Activated CD4-positive, alpha-beta T cell treated with anti-CD3 and anti-CD28 coated beads, Interleukin-2, amount 10 ng/mL, durations not matched to agents 24 days and 14 days (primary cell): Measurements from ENCODE around the gene CXXC1. TPM values are rescaled to one million over a fixed set of nuclear protein-coding genes. Genes with fewer than 3 reads are reported as not detected.
A peak's percentile ranks its signal among the peaks of the same experiment; 100 is the strongest.
"Not testable (repeated sequence)": the region's sequence is repeated elsewhere in the genome, so short reads cannot be mapped to it uniquely, and the experiment has no call there.

Experiments
- DNase-seq: peaks from one replicate; pipeline ENCODE4 v3.0.0; 2022
- H3K27ac Mint-ChIP-seq: one replicate; pipeline ENCODE4 v1.8.0; 2022; ENCODE audit warnings: mild to moderate bottlenecking, mixed read lengths
- H3K27me3 Mint-ChIP-seq: one replicate; pipeline ENCODE4 v1.8.0; 2022; ENCODE audit warnings: mixed read lengths
- H3K36me3 Mint-ChIP-seq: one replicate; pipeline ENCODE4 v1.8.0; 2022; ENCODE audit warnings: low read depth, mild to moderate bottlenecking, mixed read lengths
- H3K4me1 Mint-ChIP-seq: one replicate; pipeline ENCODE4 v1.8.0; 2021; ENCODE audit warnings: mixed read lengths
- H3K4me3 Mint-ChIP-seq: one replicate; pipeline ENCODE4 v1.8.0; 2022; ENCODE audit warnings: mild to moderate bottlenecking, moderate library complexity, mixed read lengths
- H3K9me3 Mint-ChIP-seq: one replicate; pipeline ENCODE4 v1.8.0; 2021; ENCODE audit warnings: mixed read lengths
- intact Hi-C: fragments of 100-400 bp; cut with micrococcal nuclease; formaldehyde crosslinking; loops from one replicate; pipeline ENCODE4 v1.15.1; 2023
- total RNA-seq: library from RNA; stranded (reverse); gene quantifications from 2 replicates; pipeline ENCODE4 v1.2.3, GENCODE V29; 2022

Gene CXXC1
- 102 and 105 TPM in 2 replicates for total RNA-seq

DNA sequence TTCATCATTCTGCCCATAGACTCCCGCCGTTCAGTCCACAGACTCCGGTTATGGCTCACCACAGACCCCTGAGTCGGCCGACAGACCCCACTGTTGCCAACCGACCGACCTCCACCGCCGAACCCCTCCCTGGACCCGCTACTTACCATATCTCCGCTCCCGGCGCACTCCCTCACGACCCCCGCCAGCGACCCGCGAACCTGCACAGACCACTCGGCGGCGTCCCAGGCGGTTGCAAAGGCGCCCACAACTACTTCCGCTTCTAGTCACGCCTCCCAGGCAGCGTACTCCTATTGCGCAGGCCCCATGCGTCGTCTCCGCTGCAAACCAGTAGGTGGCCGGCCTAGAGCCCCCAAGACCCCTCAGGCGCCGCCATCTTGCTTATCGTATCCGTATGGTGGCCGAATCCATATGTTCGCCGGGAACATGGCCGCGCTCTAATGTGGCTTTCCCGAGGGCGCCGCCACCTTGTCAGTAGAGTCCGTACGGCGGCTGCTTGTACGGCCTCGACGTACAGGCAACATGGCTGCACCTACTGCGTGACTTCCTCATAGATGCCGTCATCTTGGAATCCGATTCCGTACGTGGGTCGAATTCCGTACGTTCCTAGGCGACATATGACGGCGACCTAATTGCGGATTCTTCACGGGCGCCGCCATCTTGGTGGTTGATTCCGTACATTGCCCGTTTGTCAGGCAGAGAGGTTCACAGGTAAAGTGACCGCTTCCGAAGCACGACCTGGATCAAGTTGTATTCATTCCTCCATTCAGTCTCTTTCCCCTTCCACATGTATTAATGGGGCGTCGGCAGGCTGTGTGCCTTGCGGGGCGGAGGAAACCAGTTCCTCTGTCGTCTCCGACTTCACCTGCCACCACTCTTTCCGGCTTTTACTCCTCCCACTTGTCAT lies at the start of gene CXXC1:
CXXC1 (minus strand) TSS at position 252 of the 907 bp plus-strand sequence; CDS start at position 149, 103 bp downstream.
- Mint-ChIP-seq H3K4me3 (peak within 1 kb of the TSS; percentile 96), H3K9me3 (no peaks in the 10 kb centered on the region), H3K36me3 (peaks cover 39% of the 10 kb centered on the region), H3K27me3 (no peaks in the 10 kb centered on the region), H3K4me1 (peaks cover 29% of the 10 kb centered on the region), H3K27ac (peak within 1 kb of the TSS; percentile 94)
- intact Hi-C loops, result loop anchor here (1.0 to 10.0 kb wide), 11 partner anchors 11 to 910 kb away; partner anchors contain the start of genes ACAA2, C18orf32, CFAP53 and ME2
- peak; percentile 98 for DNase-seq

DNA sequence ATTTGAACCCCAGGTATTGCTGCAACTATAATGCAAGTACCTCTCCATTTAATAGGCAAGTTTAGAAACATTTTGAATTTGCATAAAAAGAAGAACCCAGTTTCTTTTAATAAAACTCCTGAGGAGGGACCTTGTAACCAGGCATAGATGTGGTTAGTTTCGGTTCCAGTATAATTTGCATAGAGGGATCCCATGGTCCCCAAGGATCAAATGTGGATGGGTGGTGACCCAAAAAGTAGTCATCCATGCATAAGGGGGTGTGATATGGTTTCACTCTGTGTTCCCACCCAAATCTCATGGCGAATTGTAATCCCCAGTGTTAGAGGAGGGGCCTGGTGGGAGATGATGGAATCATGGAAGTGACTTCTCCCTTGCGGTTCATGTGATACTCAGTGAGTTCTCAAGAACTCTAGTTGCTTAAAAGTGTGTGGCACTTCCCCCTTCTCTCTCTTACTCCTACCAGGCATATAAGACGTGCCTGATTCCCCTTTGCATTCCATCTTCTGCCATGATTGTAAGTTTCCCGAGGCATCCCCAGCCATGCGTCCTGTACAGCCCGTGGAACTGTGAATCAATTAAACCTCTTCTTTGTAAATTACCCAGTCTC lies 47.2 kb upstream of the CXXC1 start:
- H3K27ac Mint-ChIP-seq, result no peak overlapping the region
- no peaks in the 10 kb centered on the region for H3K4me1 Mint-ChIP-seq
- H3K4me3 Mint-ChIP-seq, result no peak overlapping the region
- no peak for DNase-seq
- H3K9me3 Mint-ChIP-seq, result peaks cover 3% of the 10 kb centered on the region
- intact Hi-C loops, result no loop called here
- no peaks in the 10 kb centered on the region for H3K36me3 Mint-ChIP-seq
- peaks cover 12% of the 10 kb centered on the region for H3K27me3 Mint-ChIP-seq

DNA sequence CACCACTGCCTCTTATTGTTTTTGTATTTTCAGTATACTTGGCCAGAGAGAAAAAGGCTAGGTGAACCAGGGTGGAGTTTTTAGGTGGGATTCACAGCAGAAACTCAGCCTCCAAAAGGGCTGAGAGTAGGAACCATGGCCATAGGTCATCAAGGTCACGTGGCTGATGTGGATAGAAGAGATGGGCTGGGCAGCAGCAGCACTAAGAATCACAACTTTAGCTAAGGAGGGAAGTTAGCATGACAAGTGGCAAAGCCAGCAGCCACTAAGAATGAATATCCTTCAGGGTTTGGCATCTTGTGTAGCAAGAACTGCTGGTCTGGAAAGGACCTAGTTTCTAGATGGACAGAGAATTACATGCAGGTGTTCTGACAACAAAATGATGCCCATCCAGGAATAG lies 44.2 kb upstream of the CXXC1 start:
- no peaks in the 10 kb centered on the region for H3K36me3 Mint-ChIP-seq
- H3K4me3 Mint-ChIP-seq, result no peak overlapping the region
- peaks cover 3% of the 10 kb centered on the region for H3K9me3 Mint-ChIP-seq
- H3K27ac Mint-ChIP-seq, result no peak overlapping the region
- peaks cover 20% of the 10 kb centered on the region for H3K27me3 Mint-ChIP-seq
- no peak for DNase-seq
- intact Hi-C loops, result no loop called here
- no peaks in the 10 kb centered on the region for H3K4me1 Mint-ChIP-seq

DNA sequence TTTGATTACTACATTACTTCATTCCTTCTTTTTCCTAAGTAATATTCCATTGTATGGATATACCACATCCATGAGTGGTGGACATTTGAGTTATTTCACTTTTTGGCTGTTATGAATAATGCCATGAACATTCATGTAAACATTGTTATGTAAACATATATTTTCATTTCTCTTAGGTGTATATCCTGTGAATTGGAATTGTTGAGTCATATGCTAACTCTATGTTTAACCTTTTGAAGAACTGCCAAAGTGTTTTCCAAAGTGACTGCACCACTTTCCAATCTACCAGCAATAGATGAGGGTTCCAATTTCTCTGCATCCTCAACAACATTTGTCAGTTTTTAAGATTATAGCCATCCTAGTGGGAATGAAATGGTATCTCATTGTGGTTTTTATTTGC lies 42.7 kb upstream of the CXXC1 start:
- no peaks in the 10 kb centered on the region for H3K36me3 Mint-ChIP-seq
- no peak overlapping the region for H3K4me3 Mint-ChIP-seq
- H3K27me3 Mint-ChIP-seq, result peaks cover 23% of the 10 kb centered on the region
- peaks cover 3% of the 10 kb centered on the region for H3K9me3 Mint-ChIP-seq
- no peak overlapping the region for H3K27ac Mint-ChIP-seq
- no peaks in the 10 kb centered on the region for H3K4me1 Mint-ChIP-seq
- DNase-seq, result no peak
- intact Hi-C loops, result no loop called here

DNA sequence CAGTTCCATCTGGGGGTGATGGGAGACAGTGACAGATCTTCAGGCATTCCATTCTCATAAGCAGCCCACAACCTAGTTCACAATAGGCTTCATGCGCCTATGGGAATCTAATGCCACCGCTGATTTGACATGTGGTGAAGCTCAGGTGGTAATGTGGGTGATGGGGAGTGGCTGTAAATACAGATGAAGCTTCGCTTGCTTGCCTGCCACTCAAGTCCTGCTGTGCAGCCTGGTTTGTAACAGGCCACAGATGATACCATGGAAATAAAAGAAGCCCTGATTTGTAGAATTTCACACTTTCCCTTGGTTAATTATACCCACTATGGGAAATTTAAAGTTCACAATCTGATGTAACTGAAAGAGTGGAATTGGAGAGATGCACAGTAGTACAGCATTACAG lies 40.5 kb upstream of the CXXC1 start:
- peaks cover 25% of the 10 kb centered on the region for H3K27me3 Mint-ChIP-seq
- H3K9me3 Mint-ChIP-seq, result peaks cover 6% of the 10 kb centered on the region
- H3K4me3 Mint-ChIP-seq, result no peak overlapping the region
- intact Hi-C loops, result no loop called here
- DNase-seq, result no peak
- H3K4me1 Mint-ChIP-seq, result no peaks in the 10 kb centered on the region
- H3K27ac Mint-ChIP-seq, result no peak overlapping the region
- H3K36me3 Mint-ChIP-seq, result no peaks in the 10 kb centered on the region

DNA sequence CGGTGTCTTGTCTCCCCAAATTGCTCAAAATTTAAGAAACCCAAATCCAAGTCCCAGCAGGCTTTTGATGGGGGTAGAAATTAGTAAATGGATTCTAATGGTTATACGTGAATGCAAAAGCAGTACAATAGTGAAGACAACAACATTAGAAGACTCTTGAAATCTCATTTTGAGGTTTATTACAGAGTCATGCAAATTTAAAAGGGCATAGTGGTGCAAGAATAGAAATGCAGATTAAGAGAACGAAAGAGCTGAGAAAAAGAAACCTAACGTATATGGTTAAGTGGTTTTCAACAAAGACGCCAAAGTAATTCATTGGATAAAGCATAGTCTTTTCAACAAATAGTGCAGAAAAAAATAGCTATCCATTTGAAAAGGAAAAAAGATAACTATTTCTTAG lies 33.2 kb upstream of the CXXC1 start:
- H3K27me3 Mint-ChIP-seq, result peaks cover 2% of the 10 kb centered on the region
- H3K4me1 Mint-ChIP-seq, result peaks cover 16% of the 10 kb centered on the region
- peak overlapping the region; percentile 71 for H3K4me3 Mint-ChIP-seq
- peak overlapping the region; percentile 65 for H3K27ac Mint-ChIP-seq
- peaks cover 8% of the 10 kb centered on the region for H3K9me3 Mint-ChIP-seq
- no peak for DNase-seq
- intact Hi-C loops, result loop anchor here (5.0 kb wide), 1 partner anchor 37 kb away; no protein-coding TSS in a partner anchor
- no peaks in the 10 kb centered on the region for H3K36me3 Mint-ChIP-seq

DNA sequence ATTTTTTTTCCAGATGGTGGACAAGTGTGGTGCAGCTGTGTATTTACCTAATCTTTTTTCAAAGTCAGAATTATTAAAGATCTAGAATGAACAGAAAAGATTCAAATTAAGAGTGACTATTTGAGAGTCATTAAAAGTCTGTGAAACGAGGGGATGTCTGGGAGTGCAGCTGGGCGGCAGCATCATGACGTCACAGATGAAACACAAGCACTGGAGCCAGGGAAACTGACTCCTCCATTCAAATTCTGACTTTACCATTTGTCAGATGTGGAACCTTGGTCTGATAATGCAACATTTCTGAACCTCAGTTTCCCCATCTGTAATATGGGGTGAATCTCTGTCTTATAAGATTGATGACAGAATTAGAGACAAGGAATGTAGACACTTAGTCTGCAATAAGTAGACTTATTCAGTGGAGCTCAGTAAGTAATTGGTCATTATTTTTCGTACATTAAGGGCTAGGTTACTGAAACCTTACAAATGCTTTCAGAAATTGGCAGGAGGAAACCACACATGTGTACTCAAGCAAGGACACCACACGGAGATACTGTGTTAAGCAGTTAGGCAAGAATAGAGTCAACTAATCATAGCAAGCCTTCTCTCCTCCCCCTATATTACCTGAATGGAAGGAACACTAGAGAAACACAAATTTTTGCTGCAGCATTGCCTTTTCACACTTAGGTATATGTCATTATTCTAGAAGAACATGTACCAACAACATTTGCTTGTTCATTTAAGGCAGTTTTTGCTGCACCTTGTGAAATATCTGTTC lies 27.8 kb upstream of the CXXC1 start:
- Mint-ChIP-seq H3K4me1 (peaks cover 8% of the 10 kb centered on the region), H3K4me3 (no peak overlapping the region), H3K9me3 (peaks cover 5% of the 10 kb centered on the region), H3K36me3 (no peaks in the 10 kb centered on the region), H3K27ac (no peak overlapping the region), H3K27me3 (peaks cover 16% of the 10 kb centered on the region)
- DNase-seq, result no peak
- intact Hi-C loops, result no loop called here

DNA sequence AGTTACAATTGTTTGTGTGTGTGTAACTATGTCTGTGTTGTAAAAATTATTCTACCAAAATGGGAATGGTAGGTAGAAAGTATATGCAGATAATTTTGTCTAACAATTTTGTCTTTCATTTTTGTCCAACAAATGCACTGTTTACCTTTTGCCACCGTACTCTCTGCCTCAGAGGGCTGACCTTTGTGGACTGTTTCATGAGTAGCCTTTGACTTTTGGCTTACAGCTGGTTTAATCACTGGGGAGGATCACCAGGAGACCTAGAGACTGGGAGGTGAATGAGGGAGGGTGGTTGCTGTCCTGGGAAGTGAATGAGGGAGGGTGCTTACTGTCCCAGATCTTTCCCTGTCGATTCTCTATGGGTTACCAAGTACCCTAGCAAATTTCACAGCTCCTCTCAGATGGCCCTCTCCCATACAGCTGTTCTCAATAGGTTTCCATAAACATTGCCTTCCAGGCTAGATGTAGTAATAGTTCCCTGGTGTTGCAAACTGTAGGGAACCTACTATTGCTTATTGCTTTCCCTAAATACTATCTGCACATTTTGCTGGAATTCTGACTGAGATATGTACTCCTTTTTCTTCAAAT lies 26.5 kb upstream of the CXXC1 start:
- intact Hi-C loops, result no loop called here
- Mint-ChIP-seq H3K36me3 (no peaks in the 10 kb centered on the region), H3K27me3 (peaks cover 16% of the 10 kb centered on the region), H3K27ac (no peak overlapping the region), H3K4me3 (no peak overlapping the region), H3K9me3 (peaks cover 5% of the 10 kb centered on the region), H3K4me1 (peaks cover 3% of the 10 kb centered on the region)
- DNase-seq, result no peak

DNA sequence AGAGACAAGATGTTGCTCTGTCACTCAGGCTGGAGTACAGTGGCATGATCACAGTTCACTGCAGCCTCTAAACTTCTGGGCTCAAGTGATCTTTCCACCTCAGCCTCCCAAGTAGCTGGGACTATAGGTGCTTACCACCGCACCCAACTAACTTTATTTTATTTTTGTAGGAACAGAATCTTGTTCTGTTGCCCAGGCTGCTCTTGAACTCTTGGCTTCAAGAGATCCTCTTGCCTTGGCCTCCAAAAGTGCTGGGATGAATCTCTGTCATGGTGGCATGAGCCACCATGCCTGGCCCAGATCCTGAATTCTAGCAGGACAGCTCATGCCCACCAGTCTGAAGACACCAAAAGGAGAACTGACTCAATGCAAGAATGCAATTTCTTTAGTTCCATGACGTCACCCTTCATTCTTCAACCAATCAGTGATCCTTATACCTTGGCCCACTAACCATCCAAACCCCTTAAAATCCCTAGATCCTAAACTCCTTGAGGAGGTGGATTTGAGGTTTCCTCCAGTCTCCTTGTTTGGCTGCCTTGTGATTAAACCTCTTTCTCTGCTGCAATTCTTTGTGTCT lies 25.6 kb upstream of the CXXC1 start:
- H3K27me3 Mint-ChIP-seq, result peaks cover 16% of the 10 kb centered on the region
- H3K9me3 Mint-ChIP-seq, result peaks cover 5% of the 10 kb centered on the region
- H3K36me3 Mint-ChIP-seq, result no peaks in the 10 kb centered on the region
- no peak for DNase-seq
- H3K4me3 Mint-ChIP-seq, result no peak overlapping the region
- no peak overlapping the region for H3K27ac Mint-ChIP-seq
- intact Hi-C loops, result no loop called here
- H3K4me1 Mint-ChIP-seq, result peaks cover 4% of the 10 kb centered on the region

DNA sequence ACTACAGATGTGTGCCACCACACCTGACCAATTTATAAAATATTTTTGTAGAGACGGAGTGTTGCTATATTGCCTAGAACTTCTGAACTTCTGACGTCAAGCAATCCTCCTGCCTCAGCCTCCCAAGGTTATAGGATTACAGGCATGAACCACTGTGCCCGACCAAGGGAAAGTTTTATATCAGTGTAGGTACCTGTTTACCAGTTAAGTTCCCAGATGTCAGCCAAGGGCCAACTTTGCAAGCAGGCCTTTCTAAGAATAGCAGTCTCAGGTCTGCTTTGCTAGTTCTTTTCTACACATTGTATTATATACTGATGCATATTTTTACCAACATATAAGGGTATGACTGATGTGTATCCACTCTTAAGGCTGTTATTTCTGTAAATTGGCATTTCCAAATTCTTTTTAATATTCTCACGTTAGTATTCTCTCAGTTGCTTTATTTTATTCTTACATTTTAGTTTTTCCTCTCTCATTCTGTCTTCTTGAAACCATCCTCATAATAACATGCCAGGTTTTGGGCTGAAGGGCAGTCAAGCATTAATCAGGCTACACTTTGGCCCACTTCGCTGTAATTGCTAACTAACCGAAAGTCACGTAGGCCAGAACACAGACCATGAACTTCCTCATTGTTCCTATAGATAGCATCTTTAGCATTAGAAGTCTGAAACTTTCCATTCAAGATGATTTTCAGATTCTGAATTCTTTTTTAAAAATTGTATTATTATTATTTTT lies 25.0 kb upstream of the CXXC1 start:
- Mint-ChIP-seq H3K36me3 (no peaks in the 10 kb centered on the region), H3K27ac (no peak overlapping the region), H3K4me1 (peaks cover 10% of the 10 kb centered on the region), H3K4me3 (no peak overlapping the region), H3K9me3 (peaks cover 5% of the 10 kb centered on the region), H3K27me3 (peaks cover 16% of the 10 kb centered on the region)
- DNase-seq, result no peak
- intact Hi-C loops, result no loop called here

DNA sequence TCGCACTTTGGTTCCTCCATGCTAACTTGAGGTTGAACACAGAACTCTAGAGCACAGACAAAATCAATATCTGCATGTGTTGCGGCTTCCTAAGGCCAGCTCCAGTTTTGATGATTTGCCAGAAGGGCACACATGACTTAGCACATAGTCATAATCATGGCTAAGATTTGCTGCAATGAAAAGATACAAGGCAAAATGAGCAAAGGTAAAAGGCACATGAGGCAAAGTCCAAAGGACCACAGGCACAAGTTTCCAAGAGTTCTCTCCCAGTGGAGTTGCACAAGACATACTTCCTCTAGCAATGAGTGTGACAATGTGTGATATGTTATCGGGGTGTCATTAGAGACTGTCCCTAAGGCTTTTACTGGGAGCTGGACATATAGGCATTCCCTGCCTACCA lies 24.2 kb upstream of the CXXC1 start:
- no peaks in the 10 kb centered on the region for H3K9me3 Mint-ChIP-seq
- no peak overlapping the region for H3K27ac Mint-ChIP-seq
- H3K4me3 Mint-ChIP-seq, result no peak overlapping the region

DNA sequence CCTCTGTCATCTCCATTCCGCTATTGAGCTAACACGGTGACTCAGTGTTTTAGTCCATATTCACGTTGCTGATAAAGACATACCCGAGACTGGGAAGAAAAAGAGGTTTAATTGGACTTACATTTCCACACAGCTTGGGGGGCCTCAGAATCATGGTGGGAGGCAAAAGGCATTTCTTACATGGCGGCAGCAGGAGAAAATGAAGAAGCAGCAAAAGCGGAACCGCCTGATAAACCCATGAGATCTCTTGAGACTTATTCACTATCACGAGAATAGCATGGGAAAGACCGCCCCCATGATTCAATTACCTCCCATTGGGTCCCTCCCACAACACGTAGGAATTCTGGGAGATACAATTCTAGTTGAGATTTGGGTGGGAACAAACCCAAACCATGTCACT lies 22.6 kb upstream of the CXXC1 start:
- peaks cover 13% of the 10 kb centered on the region for H3K4me1 Mint-ChIP-seq
- no peak overlapping the region for H3K4me3 Mint-ChIP-seq
- H3K27ac Mint-ChIP-seq, result no peak overlapping the region
- H3K36me3 Mint-ChIP-seq, result peaks cover 6% of the 10 kb centered on the region
- DNase-seq, result no peak
- peaks cover 20% of the 10 kb centered on the region for H3K27me3 Mint-ChIP-seq
- peaks cover 7% of the 10 kb centered on the region for H3K9me3 Mint-ChIP-seq
- intact Hi-C loops, result no loop called here

More for the DNA sequence above, 24.2 kb upstream of the CXXC1 start:
- Mint-ChIP-seq H3K4me1 (peaks cover 13% of the 10 kb centered on the region), H3K36me3 (no peaks in the 10 kb centered on the region), H3K27me3 (peaks cover 16% of the 10 kb centered on the region)
- DNase-seq, result no peak
- intact Hi-C loops, result no loop called here

DNA sequence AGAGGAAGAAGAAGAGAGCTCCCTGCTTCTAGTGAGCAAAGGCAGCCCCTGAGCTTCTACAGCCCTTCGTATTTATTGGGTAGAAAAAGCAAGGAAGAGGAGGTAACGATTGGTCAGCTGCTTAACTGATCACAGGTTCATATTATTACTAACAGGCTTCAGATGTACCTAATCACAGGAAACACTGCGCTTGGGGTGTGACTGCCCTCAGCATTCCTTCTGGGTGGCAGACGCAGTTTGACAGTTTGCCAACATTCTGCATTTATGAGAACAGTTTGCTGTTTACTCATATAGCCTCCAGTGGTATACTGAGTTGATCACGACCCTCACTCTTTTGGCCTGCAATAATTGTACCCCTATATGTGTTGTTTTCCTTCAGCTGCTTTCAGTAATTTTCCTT lies 21.4 kb upstream of the CXXC1 start:
- Mint-ChIP-seq H3K4me1 (peaks cover 13% of the 10 kb centered on the region), H3K27me3 (peaks cover 19% of the 10 kb centered on the region)
- H3K4me3 Mint-ChIP-seq, DNase-seq, H3K27ac Mint-ChIP-seq, H3K36me3 Mint-ChIP-seq, H3K9me3 Mint-ChIP-seq, intact Hi-C loops: not testable (repeated sequence)
